Right renal cortex interstitium (tissue), 3 donors: ENCODE results near the gene ACAP2. TPM values are rescaled to one million over a fixed set of nuclear protein-coding genes. Genes with fewer than 3 reads are reported as not detected.
"Not testable (repeated sequence)": the region's sequence is repeated elsewhere in the genome, so short reads cannot be mapped to it uniquely, and the experiment has no call there.

Source experiments
- DNase-seq, 3 donors: peaks; one replicate each; pipeline ENCODE4 v3.0.0-alpha.2; 2013; ENCODE audit warnings: low read depth in 3 of 3, low spot score in 2 of 3
- polyA plus RNA-seq, 3 donors: library from polyadenylated mRNA; unstranded; fragments of 120-200 nt; gene quantifications; one replicate each; pipeline ENCODE4 v1.2.1, GENCODE V29; 2013; ENCODE audit not compliant: insufficient read length in 3 of 3

Gene ACAP2
- polyA plus RNA-seq, 3 donors, result 30.2 to 34.7 (median 31.8) TPM

DNA sequence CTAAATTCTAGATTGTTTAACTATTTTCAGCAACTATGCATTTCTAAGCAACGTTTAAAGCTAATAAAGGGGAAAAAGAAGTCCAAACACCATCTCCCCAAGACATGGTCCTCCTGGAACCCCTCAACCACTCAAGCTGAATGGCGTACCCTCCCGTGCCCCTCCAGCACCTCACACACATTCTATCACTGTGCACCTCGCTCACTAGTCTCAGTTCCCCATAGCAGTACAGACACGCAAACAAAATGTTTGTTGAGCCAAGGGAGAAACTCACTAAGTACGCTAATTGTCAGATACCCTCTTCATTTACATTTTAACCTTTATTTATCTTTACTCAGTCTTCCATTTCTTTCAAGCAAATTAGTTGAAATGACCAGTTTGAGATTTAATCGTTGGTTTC is 48.8 kb downstream of the ACAP2 start:
- DNase-seq, result no peak

- no peak for DNase-seq
Measured at GRCh38 chr3:195388380-195388779, 54.4 kb downstream of the ACAP2 start.

- no peak for DNase-seq
Measured at GRCh38 chr3:195386739-195387138, 56.1 kb downstream of the ACAP2 start.

- DNase-seq, result no peak
Measured at GRCh38 chr3:195385526-195385925, 57.3 kb downstream of the ACAP2 start.

- no peak for DNase-seq
Measured at GRCh38 chr3:195384952-195385351, 57.9 kb downstream of the ACAP2 start.

GRCh38 chr3:195372220-195372619 is 70.6 kb downstream of the ACAP2 start:
- no peak for DNase-seq

- no peak for DNase-seq
Measured at GRCh38 chr3:195366200-195366925, 76.5 kb downstream of the ACAP2 start.

- no peak for DNase-seq
Measured at GRCh38 chr3:195365371-195365770, 77.4 kb downstream of the ACAP2 start.

- DNase-seq, result not testable (repeated sequence)
Measured at GRCh38 chr3:195357797-195358196, 85.0 kb downstream of the ACAP2 start.

GRCh38 chr3:195356151-195357086 is 86.4 kb downstream of the ACAP2 start:
- DNase-seq, result no peak

DNA sequence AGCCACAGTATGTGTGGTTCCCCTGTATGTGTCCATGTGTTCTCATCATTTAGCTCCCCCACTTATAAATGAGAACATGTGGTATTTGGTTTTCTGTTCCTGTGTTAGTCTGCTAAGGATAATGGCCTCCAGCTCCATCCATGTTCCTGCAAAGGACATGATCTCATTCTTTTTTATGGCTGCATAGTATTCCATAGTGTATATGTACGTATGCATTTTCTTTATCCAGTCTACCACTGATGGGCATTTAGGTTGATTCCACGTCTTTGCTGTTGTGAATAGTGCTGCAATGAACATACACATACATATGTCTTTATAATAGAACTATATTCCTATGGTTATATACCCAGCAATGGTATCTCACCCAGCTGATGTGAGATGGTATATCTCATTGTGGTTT is 88.8 kb downstream of the ACAP2 start:
- not testable (repeated sequence) for DNase-seq

- DNase-seq, result no peak
Measured at GRCh38 chr3:195352895-195353488, 89.8 kb downstream of the ACAP2 start.

- DNase-seq, result no peak
Measured at GRCh38 chr3:195348426-195349115, 94.2 kb downstream of the ACAP2 start.

DNA sequence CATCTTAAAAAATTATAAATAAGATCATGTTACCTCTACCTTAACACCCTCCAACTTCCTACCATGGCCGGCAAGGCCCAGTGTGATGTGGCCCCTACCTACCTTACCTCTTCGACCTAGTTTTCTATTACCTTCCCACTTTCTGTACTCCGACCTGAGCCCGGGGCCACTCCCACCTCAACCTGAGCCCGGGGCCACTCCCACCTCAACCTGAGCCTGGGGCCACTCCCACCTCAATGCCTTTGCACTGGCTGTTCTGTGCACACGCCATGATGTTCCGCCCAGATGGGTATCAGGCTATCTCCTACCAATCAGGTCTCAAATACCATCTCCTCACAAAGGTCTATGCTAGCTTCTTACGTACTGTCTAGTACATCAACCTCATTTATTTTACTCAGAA is 105.1 kb downstream of the ACAP2 start:
- DNase-seq, result no peak

- DNase-seq, result no peak
Measured at GRCh38 chr3:195334967-195335366, 107.9 kb downstream of the ACAP2 start.

- DNase-seq, result no peak
Measured at GRCh38 chr3:195319060-195319459, 123.8 kb downstream of the ACAP2 start.

DNA sequence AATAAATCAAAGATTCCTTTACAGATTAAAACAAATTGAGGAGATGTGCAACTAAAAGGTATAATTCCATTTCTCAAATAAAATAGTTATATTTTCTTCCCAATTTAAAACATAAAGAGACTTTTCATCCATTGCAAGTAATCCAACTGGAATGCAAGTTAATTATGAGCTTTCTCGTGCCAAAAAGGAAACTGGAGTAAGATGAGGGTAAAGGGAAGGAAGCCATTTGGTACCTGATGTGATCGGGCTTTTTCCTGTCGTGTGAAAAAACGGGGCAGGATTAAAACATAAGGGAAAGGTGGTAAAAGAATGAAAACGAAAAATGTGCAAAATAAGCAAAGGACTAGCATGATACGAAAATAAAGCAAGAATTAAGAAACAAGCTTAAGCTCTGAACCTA is 130.1 kb downstream of the ACAP2 start:
- no peak for DNase-seq

- no peak for DNase-seq
Measured at GRCh38 chr3:195307711-195308110, 135.1 kb downstream of the ACAP2 start.

- no peak for DNase-seq
Measured at GRCh38 chr3:195306369-195306768, 136.5 kb downstream of the ACAP2 start.

DNA sequence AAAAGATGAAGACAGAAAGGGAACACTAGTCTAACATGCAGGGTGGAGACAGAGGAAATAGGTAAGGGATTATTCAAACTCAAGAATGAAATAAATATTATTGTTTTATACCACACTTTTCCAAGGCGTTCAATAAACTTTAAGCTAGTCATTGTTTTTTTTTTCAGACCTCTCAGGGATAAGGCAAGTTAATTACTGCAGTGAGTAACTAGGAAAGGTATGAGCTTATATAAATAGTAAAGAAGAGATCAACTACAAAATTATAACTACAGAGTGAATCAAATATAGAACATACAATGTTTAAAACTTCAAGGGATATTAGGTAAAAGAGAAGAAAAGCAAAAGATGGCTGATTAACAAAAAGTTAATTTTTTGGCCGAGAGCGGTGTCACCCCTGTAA is 140.4 kb downstream of the ACAP2 start:
- DNase-seq, result no peak

DNA sequence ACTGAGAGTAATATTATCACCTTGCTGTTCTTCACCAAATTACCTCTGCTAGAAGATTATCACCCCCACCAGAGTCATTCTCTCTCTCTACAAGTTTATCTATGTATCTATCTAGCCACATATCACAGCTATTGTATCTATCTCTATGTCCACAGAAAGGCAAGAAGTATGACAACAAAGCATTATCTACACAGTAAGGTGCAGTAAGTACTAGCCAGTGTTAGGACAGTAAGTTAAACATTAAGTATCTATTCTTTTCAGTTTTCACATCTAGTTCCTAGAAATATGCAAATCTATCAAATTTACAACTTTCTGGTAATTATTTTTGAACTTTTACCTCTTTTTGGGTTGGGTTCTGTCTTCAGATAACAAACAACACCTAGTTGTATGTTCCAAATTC is 145.4 kb downstream of the ACAP2 start:
- DNase-seq, result no peak
